ENCODE data around the gene GRHPR. TPM values are rescaled to one million over a fixed set of nuclear protein-coding genes. Genes with fewer than 3 reads are reported as not detected.

Gene GRHPR
- total RNA-seq (100 to 1,000 TPM in 3 of 4 donors, 10 to 100 TPM in 1; 92.2 to 119 (median 111) TPM), polyA plus RNA-seq (119 TPM)
- long read RNA-seq, donor 1, full-length matches to known transcripts: 156 of 195 reads
- long read RNA-seq, donor 1, partial matches to known transcripts: 30 of 195 reads
- long read RNA-seq, donor 1, other reads (novel, unspliced or antisense): 9 of 195 reads
- long read RNA-seq, donor 2, full-length matches to known transcripts: 54 of 80 reads
- long read RNA-seq, donor 2, partial matches to known transcripts: 14 of 80 reads
- long read RNA-seq, donor 2, other reads (novel, unspliced or antisense): 12 of 80 reads
- long read RNA-seq, donor 3, full-length matches to known transcripts: 180 of 220 reads
- long read RNA-seq, donor 3, partial matches to known transcripts: 17 of 220 reads
- long read RNA-seq, donor 3, other reads (novel, unspliced or antisense): 23 of 220 reads
- long read RNA-seq, donor 4, full-length matches to known transcripts: 73 of 83 reads
- long read RNA-seq, donor 4, partial matches to known transcripts: 3 of 83 reads
- long read RNA-seq, donor 4, other reads (novel, unspliced or antisense): 7 of 83 reads

DNA sequence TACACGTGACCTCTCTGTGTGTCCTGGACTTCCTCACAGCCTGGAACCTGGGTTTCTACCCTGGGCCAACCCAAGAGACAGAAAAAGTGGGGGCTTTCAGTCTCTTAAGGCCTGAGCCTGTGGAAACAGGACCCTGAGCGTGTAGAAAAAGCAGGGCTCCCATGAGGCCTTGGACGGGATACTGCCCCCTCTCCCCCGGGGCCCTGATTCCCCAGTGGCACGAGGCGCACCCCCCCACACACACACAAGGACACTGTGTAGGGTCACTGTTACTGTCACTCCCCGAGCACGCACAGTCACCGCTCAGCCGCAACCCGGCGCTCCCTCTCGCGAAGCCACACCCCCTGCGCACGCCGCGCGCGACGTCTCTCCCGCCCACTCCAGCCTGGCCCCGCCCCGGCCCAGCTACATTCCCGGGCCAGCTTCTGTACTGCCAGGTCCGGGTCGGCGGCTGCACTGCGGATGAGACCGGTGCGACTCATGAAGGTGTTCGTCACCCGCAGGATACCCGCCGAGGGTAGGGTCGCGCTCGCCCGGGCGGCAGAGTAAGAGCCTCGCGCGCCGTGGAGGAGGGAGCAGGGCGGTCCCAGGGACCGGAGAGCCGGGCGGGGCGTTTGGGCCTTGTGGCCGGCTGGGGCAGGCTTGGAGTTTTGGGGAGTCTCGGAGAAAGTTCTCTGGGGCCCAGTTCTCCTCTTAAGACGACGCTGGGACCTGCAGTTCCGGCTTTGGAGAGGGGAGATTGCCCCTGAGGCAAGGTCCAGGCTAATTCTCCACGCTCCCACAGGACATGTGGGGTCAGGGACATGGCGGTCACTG is at the start of gene GRHPR:
GRHPR (plus strand) TSS at position 408 of the 816 bp plus-strand sequence; CDS start at position 463, 55 bp downstream.
- H3K4me1 ChIP-seq (ENCODE audit: control insufficient read depth, insufficient read depth, low read length): peaks cover 11% of the 10 kb centered on the region
- intact Hi-C loops (cut with DNase I): loop anchor here in 1 of 4 donors (2.0 kb wide), 1 partner anchor 44 kb away; no protein-coding TSS in a partner anchor
- H3K27ac ChIP-seq (ENCODE audit: low read length): peak within 1 kb of the TSS; percentile 78
- peak; percentile 98 to 99 for ATAC-seq
- WGBS: under 1% methylated on average over 56 of the region's 56 CpGs
- H3K4me3 ChIP-seq (ENCODE audit: low read length): peak within 1 kb of the TSS; percentile 68
- peak; percentile 93 to 97 (median 96) for DNase-seq
- H3K27me3 ChIP-seq (ENCODE audit: control insufficient read depth, insufficient read depth): no peaks in the 10 kb centered on the region
- no peaks in the 10 kb centered on the region for H3K9me3 ChIP-seq (ENCODE audit: control insufficient read depth, low read length)

DNA sequence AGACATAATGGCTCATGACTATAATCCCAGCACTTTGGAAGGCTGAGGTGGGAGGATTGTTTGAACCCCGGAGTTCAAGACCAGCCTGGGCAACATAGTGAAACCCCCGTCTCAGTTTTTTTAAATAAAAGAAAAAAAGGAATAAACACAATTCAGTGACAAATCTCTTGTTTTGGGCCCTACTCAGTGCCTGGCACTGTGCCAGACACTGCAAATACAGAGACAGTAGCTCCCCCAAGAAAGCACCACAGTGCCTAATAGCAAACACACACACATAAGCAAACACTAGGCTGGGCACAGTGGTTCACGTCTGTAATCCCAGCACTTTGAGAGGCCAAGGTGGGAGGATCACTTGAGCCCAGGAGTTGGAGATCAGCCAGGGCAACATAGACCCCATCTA is 49.7 kb upstream of the GRHPR start:
- no peaks in the 10 kb centered on the region for H3K4me1 ChIP-seq (ENCODE audit: control insufficient read depth, insufficient read depth, low read length)
- H3K27ac ChIP-seq (ENCODE audit: low read length): no peak overlapping the region
- H3K4me3 ChIP-seq (ENCODE audit: low read length): no peak overlapping the region
- no peaks in the 10 kb centered on the region for H3K9me3 ChIP-seq (ENCODE audit: control insufficient read depth, low read length)
- ATAC-seq: no peak
- intact Hi-C loops (cut with DNase I): no loop called here
- DNase-seq: no peak
- no peaks in the 10 kb centered on the region for H3K27me3 ChIP-seq (ENCODE audit: control insufficient read depth, insufficient read depth)
- 88% methylated on average over 3 of the region's 3 CpGs for WGBS

- no peaks in the 10 kb centered on the region for H3K27me3 ChIP-seq (ENCODE audit: control insufficient read depth, insufficient read depth)
- H3K4me1 ChIP-seq (ENCODE audit: control insufficient read depth, insufficient read depth, low read length): no peaks in the 10 kb centered on the region
- intact Hi-C loops (cut with DNase I): no loop called here
- ATAC-seq (no peak), DNase-seq (no peak)
- 91% methylated on average over 1 of the region's 1 CpG for WGBS
- no peaks in the 10 kb centered on the region for H3K9me3 ChIP-seq (ENCODE audit: control insufficient read depth, low read length)
- no peak overlapping the region for H3K27ac ChIP-seq (ENCODE audit: low read length)
- no peak overlapping the region for H3K4me3 ChIP-seq (ENCODE audit: low read length)
These were observed 48.9 kb upstream of the GRHPR start for GRCh38 chr9:37373621-37374020.

DNA sequence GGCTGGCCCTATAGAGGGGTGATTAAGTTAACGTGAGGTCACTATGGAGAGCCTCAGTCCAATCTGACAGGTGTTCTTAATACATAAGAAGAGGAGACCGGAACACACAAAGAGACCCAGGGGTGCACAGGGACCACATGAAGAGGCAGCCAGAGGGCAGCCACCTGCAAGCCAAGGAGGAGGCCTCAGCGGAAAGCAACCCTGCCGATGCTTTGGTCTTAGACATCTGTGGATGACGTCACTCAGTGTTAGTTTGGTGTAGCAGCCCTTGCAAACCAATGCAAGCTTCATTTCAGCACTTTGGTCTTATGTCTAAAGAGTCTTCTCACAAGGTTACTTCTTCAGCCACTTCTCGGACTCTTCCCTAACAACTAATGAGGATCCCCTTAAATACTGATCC is 47.6 kb upstream of the GRHPR start:
- ATAC-seq (no peak), DNase-seq (no peak)
- Histone ChIP-seq H3K27me3 (ENCODE audit: control insufficient read depth, insufficient read depth) (no peaks in the 10 kb centered on the region), H3K9me3 (ENCODE audit: control insufficient read depth, low read length) (no peaks in the 10 kb centered on the region), H3K27ac (ENCODE audit: low read length) (no peak overlapping the region), H3K4me1 (ENCODE audit: control insufficient read depth, insufficient read depth, low read length) (no peaks in the 10 kb centered on the region), H3K4me3 (ENCODE audit: low read length) (no peak overlapping the region)
- intact Hi-C loops (cut with DNase I): no loop called here
- WGBS: 88% methylated on average over 6 of the region's 6 CpGs

GRCh38 chr9:37377688-37378612 is 44.5 kb upstream of the GRHPR start:
- no peaks in the 10 kb centered on the region for H3K27me3 ChIP-seq (ENCODE audit: control insufficient read depth, insufficient read depth)
- no peaks in the 10 kb centered on the region for H3K4me1 ChIP-seq (ENCODE audit: control insufficient read depth, insufficient read depth, low read length)
- ATAC-seq (no peak), DNase-seq (no peak)
- H3K27ac ChIP-seq (ENCODE audit: low read length): no peak overlapping the region
- no peaks in the 10 kb centered on the region for H3K9me3 ChIP-seq (ENCODE audit: control insufficient read depth, low read length)
- whole genome bisulfite sequencing: 80% methylated on average over 13 of the region's 13 CpGs
- intact Hi-C loops (cut with DNase I): no loop called here
- H3K4me3 ChIP-seq (ENCODE audit: low read length): no peak overlapping the region

- H3K4me3 ChIP-seq (ENCODE audit: low read length): no peak overlapping the region
- WGBS: 87% methylated on average over 19 of the region's 19 CpGs
- H3K4me1 ChIP-seq (ENCODE audit: control insufficient read depth, insufficient read depth, low read length): no peaks in the 10 kb centered on the region
- ATAC-seq (no peak), DNase-seq (no peak)
- no peaks in the 10 kb centered on the region for H3K9me3 ChIP-seq (ENCODE audit: control insufficient read depth, low read length)
- intact Hi-C loops (cut with DNase I): no loop called here
- H3K27ac ChIP-seq (ENCODE audit: low read length): no peak overlapping the region
- no peaks in the 10 kb centered on the region for H3K27me3 ChIP-seq (ENCODE audit: control insufficient read depth, insufficient read depth)
These were observed 43.9 kb upstream of the GRHPR start for GRCh38 chr9:37378613-37379004.

DNA sequence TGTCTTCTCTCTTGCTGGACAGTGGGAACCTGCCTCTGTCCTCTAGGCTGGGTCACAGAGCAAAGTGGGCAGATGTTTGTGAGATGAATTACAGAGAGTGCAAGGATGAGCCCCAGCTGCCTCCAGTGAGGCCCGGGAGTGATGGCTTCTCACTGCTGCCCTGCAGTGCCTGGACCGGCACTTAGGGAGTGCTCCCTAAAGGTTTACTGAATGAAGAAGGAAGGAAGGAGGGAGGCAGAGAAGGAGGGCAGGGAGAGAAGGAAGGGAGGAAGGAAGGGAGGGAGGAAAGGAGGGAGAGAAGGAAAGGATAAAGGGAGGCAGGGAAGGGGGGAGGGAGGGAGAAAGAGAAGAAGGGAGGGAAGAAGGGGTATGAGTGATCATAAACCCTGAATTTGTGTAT is 42.7 kb upstream of the GRHPR start:
- Histone ChIP-seq H3K27me3 (ENCODE audit: control insufficient read depth, insufficient read depth) (no peaks in the 10 kb centered on the region), H3K4me3 (ENCODE audit: low read length) (no peak overlapping the region), H3K9me3 (ENCODE audit: control insufficient read depth, low read length) (no peaks in the 10 kb centered on the region), H3K27ac (ENCODE audit: low read length) (no peak overlapping the region), H3K4me1 (ENCODE audit: control insufficient read depth, insufficient read depth, low read length) (no peaks in the 10 kb centered on the region)
- 64% methylated on average over 2 of the region's 2 CpGs for WGBS
- intact Hi-C loops (cut with DNase I): no loop called here
- no peak for ATAC-seq
- DNase-seq: no peak

DNA sequence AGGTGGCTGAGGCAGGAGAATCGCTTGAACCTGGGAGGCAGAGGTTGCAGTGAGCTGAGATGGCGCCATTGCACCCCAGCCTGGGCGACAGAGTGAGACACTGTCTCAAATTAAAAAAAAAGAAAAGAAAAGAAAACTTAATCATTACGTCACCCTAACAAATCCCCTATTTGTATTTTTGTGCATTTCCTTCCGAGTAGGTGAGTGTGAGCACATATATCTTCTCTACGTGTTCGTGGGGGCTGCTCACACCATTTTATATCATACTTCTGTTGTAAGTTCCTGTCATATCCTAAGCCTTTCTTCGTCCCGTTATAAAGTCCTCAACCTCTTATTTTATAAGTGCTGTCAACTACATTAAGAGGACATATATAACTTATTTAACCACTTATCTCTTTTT is 41.9 kb upstream of the GRHPR start:
- DNase-seq: no peak
- Histone ChIP-seq H3K4me3 (ENCODE audit: low read length) (no peak overlapping the region), H3K9me3 (ENCODE audit: control insufficient read depth, low read length) (no peaks in the 10 kb centered on the region), H3K4me1 (ENCODE audit: control insufficient read depth, insufficient read depth, low read length) (no peaks in the 10 kb centered on the region), H3K27me3 (ENCODE audit: control insufficient read depth, insufficient read depth) (no peaks in the 10 kb centered on the region), H3K27ac (ENCODE audit: low read length) (no peak overlapping the region)
- WGBS: 89% methylated on average over 9 of the region's 9 CpGs
- intact Hi-C loops (cut with DNase I): no loop called here
- ATAC-seq: no peak

DNA sequence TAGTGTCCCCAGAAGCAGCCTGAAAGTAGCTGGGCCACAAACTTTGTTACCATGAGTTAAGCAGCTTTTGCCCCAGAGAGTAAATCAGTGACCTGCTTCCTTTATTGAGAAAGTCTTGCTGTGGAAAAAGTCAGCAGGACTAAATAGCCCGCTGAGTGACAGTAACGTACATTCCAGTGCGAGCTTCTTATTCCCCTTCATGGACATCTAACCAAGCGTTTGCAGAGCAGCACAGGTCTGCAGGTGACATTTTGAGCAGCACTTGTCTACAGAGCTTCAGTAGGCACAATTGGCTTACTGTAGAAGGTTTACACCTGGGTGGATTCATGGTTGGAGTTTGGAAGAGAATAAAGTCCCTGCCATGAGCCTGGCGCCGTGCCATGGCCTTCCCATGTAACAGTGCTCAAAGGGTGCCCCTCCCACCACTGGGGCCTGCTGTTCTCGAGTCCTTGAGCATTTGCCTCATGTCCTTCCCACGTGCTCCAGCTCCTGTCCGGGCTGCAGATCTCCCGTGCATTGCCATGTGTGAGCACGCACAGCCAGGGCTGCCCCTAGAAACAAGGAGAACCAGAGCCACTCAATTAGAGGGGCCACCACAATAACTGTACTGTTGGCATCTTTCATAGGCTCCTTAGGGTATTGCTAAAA is 41.3 kb upstream of the GRHPR start:
- H3K4me3 ChIP-seq (ENCODE audit: low read length): no peak overlapping the region
- no peak overlapping the region for H3K27ac ChIP-seq (ENCODE audit: low read length)
- 82% methylated on average over 11 of the region's 11 CpGs for WGBS
- intact Hi-C loops (cut with DNase I): no loop called here
- H3K4me1 ChIP-seq (ENCODE audit: control insufficient read depth, insufficient read depth, low read length): no peaks in the 10 kb centered on the region
- ATAC-seq: no peak
- peak in 1 of 3 donors; percentile 64 for DNase-seq
- no peaks in the 10 kb centered on the region for H3K9me3 ChIP-seq (ENCODE audit: control insufficient read depth, low read length)
- H3K27me3 ChIP-seq (ENCODE audit: control insufficient read depth, insufficient read depth): no peaks in the 10 kb centered on the region

Data from right cardiac atrium (tissue), 5 donors.